HG02884 (cell line): ENCODE measurements around the gene LRRC28.

ENCODE experiments used
- ATAC-seq: cut with Tn5 transposase; IDR thresholded peaks from one replicate; pipeline ENCODE4 v1.9.1; 2021; ENCODE audit warnings: mild to moderate bottlenecking, moderate library complexity; ENCODE audit not compliant: unreplicated experiment

The LRRC28 gene

DNA sequence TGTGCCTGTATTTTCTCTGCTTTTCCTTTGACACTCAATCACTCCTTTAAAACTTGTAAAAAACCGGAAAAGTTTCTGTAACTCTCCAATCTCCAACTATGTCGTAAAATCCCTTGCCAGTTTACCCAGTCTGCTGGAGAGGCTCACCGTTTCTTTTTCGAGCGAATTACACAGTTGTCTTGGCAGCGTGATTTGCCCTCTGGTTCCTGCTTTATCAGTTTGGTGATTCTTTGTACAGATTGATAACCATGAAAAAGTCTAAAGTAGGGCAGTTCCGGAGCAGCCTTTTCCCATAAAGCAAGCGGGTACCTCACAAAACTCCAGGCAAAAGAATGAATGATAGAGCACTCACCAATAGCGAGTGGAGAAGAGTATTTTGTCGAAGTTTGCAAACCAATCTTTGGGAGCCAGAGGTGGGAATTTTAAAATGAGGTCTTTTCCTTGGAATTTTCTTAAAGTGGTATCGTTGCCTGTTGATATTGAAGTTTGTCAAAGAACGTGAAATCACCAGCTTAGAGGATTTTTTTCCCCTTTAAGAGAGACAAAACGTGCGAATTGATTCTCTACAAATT is 1.9 kb upstream of the LRRC28 start, which contains the start of gene TTC23:
Gene TTC23 (minus strand): TSS at position 312 of the 572 bp plus-strand sequence. CDS start 20,869 bp downstream, outside the sequence.
- no peak for ATAC-seq

DNA sequence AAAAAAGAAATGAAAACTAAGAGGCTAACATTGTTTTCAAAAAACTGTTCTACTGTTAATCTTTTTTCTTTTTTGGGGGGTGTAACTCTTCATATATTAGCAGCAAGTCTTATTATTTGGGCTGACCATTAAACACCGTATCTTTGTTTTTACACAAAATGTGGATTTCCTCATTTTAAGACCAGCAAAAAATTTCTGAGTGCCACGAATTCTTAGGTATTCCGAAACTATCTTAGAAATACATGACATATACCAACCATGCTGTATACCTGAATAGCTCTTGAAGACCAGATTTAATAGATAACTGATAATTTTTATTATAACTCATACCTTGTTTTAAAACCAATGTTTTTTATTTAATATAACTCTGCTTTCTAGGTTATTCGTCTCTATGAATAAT is 1.3 kb upstream of the LRRC28 start:
- ATAC-seq = no peak

- ATAC-seq = no peak
Measured at GRCh38 chr15:99250494-99250856, 806 bp upstream of the LRRC28 start.

GRCh38 chr15:99252326-99252725 is 1.0 kb downstream of the LRRC28 start:
- ATAC-seq = no peak

- no peak for ATAC-seq
Measured at GRCh38 chr15:99253381-99254090, 2.3 kb downstream of the LRRC28 start.

DNA sequence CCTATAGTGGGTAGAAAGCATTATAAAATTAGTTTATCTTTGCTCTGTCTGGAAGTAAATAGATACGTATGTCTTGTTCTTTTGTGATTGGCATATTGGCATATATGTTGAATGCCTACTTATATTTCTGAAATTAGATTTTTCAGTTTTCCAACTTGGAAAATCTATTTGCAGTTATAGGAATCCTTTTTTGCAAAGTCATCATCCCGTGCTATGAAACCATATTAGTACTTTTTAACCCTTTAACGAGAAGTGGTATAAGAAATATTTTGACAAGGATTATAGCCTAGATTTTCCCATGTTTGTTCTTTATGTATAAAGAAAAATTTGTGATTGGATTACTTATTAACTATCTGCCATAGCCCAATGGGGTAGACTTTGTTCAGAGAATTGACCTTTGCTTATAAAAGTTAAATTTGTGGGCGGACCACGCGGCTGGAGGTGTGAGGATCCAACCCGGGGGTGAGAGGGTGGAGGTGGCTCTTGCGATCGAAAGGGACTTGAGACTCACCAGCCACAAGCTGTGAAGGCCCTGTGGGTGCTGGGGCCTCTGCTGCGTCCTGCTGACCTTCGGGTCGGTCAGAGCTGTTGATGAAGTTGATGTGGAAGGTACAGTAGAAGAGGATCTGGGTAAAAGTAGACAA is 5.9 kb downstream of the LRRC28 start:
- ATAC-seq = no peak

DNA sequence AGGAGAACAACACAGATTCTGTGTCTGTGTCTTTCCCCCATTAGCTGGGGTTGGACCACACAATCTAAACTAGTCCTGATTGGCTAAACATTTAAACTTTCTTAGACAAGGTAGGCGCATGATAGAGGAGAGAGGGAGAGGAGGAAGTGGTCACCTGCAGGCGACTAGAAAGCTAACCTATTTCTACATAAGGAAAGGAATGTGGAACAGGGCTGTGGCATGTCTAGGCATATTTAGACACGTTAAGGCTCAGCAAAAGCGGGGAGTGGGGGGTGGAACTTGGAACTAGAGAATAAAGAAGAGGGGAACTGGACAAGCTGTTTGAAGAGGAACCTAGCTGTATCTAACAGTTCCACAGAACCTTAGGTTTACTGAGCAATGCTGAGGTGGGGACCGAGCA is 12.8 kb downstream of the LRRC28 start:
- no peak for ATAC-seq

GRCh38 chr15:99265541-99266070 is 14.3 kb downstream of the LRRC28 start:
- ATAC-seq = no peak

- no peak for ATAC-seq
Measured at GRCh38 chr15:99267957-99268356, 16.7 kb downstream of the LRRC28 start.

DNA sequence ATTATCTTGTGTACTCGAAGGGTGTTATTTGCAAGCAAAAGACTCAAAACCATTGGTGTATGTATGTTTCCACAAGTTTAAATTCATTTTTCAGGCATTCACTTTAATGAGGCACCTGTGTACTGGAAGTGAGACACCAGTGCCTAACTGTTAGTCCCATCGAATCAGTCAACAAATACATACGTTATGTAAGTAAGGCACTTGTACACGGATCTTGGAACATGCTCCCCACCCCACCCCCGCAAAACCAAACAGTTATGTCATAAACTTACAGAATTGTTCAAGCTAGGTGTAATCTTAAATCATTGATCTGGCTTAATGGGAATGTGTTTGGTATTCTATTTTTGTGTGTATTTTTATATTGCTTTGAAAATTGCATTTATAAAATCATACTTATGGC is 17.1 kb downstream of the LRRC28 start:
- ATAC-seq = no peak

DNA sequence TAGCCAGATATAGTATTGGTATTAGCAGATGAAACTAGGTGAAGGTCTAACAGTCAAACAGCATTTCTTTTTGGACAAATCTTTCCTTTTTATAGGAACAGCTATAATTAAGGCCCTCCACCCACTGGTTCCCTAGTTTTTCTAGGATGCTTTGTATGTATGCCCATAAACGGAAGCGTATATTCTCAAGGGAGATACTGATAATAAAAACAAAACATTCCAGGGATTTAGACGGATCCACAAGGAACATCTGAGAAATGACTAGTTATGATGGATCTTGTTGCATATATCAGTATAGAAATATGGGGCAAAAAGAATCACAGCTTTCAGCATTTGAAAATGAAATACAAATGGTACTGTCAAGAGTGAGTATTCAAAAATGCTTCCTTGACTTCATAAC is 22.5 kb downstream of the LRRC28 start:
- no peak for ATAC-seq

DNA sequence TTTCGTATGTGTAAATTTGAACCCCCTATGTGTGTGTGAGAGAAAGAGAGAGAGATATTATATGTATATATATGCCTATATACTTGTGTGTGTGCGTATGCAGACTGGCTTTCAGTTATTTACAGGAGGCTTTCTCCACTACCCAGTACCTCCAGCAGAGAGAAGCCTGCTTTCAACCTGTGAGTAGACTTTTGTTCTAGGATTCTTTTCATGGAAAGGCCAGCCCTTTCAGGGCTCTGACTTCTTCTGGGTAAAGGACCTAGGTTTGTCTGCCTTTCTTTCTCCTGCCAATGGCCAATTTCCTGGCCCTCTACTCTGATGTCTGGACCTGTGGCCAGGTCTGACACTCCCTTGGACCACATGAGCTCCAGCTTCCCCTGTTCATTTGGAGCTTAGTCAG is 23.8 kb downstream of the LRRC28 start:
- no peak for ATAC-seq

DNA sequence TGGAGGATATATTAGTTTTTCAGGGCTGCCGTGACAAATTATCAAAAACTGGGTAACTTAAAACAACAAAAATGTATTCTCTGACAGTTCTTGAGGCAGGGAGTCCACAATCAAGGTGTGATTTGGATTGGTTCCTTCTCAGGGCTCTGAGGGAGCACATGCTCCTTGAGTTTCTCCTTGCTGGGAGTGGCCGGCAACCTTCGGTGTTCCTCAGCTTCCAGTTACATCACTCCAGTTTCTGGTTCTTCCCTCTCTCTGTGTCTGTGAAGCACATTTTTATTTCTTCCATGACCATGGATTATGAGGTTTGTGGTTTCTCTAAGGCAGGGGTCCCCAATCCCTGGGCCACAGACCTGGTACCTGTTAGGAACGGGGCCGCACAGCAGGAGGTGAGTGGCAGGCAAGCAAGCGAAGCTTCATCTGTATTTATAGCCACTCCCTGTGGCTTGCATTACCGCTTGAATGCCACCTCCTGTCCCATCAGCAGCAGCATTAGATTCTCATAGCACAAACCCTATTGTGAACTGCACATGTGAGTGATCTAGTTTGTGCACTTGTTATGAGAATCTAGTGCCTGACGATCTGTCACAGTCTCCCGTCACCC is 24.3 kb downstream of the LRRC28 start:
- ATAC-seq = no peak

GRCh38 chr15:99279290-99279689 is 28.0 kb downstream of the LRRC28 start:
- ATAC-seq = no peak

DNA sequence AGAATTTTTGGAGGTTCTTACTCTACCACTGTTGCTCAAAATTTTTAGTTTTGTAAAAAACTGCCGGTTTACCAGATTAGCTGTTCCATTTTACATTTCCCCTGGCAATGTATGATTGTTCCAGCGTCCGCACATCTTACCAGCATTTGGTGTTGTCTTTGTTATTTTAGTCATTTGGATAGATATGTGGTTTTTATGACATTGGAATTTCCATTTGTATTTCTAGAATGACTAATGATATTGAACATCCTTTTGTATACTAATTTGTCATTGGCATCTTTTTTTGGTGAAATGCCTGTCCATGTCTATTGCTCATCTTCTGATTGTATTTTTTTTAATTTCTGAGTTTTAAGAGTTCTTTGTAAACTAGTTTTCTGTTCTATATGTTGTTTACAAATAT is 28.5 kb downstream of the LRRC28 start:
- ATAC-seq = no peak

GRCh38 chr15:99282121-99282520 is 30.8 kb downstream of the LRRC28 start:
- ATAC-seq = no peak

- no peak for ATAC-seq
Measured at GRCh38 chr15:99282586-99282985, 31.3 kb downstream of the LRRC28 start.

- ATAC-seq = no peak
Measured at GRCh38 chr15:99283717-99284116, 32.4 kb downstream of the LRRC28 start.

- ATAC-seq = no peak
Measured at GRCh38 chr15:99291643-99292042, 40.4 kb downstream of the LRRC28 start.

DNA sequence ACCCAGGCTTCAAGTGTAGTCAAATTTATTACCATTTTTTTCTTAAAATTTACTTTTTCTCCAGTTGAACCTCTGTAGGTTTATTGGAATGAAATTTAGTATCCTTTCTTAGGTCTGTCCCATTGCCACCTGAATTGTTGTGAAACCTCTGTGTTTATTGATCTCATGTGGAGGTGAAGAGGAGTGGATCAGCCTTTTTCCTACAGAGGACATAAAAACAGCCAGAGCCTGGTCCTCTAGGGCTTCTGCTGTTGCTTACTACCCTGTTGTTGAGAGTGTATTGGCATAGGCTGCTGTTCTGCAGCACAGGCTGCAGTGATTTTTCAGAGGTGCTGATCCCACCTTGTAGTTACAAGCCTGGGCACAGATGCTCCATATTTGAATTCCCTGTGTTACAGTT is 44.6 kb downstream of the LRRC28 start:
- ATAC-seq = no peak

DNA sequence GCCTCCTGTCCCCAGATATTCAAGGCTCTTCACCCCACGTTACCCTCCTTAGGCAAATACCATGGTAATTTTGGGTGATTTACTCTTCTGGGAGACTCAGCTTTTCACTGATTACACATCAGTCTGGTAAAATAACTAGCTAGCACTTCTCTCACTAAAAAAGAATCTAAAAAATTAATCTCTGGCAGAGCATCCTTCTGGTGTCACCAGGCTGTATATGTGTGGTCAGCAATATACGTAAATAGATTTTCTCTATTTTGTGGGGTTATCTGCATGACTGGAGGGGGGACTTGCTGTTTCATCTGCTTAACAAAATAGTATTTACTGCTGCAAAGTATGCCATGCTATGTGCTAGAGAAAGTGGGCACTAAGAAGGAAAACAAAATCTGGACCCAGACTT is 45.1 kb downstream of the LRRC28 start:
- no peak for ATAC-seq

DNA sequence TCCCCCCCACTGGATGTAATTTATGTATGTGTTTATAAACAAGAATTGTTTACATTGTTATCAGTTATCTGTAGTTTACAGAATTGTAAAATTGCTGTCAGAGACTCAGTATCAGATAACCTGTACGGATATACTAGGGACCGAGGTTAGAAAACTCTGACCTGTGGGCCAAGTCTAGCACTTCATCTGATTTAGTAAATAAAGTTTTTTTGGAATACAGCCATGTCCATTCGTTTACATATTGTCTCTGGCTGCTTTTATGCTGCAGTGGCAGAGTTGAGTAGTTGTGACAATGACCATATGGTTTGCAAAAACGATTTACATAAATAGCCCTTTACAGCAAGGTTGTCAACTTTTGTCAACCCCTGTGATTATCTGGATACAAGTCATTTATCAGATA is 52.6 kb downstream of the LRRC28 start:
- no peak for ATAC-seq
